GM19467 (cell line): ENCODE measurements around the gene ELOVL2.

Experiments used
- ATAC-seq: cut with Tn5 transposase; IDR thresholded peaks from one replicate; pipeline ENCODE4 v1.9.1; 2021; ENCODE audit warnings: mild to moderate bottlenecking, moderate library complexity; ENCODE audit not compliant: unreplicated experiment

The ELOVL2 gene

DNA sequence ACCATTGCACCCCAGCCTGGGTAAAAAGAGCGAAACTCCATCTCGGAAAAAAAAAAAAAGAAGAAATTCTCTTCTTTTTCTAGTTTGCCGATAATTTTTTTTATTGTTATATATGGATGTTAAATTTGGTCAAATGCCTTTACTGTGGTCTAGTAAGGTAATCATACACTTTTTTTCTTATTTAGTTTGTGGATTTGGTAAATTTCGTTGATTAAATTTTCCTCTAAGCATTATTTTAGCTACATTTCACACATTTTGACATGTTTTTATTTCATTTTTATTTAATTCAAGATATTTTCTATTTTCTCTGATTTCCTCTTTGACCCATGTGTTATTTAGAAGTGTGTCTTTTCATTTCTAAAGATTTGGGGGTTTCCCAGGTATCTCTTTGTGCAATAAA is 18.0 kb upstream of the ELOVL2 start:
- no peak for ATAC-seq

- no peak for ATAC-seq
These were observed 14.3 kb upstream of the ELOVL2 start for GRCh38 chr6:11058406-11058805.

DNA sequence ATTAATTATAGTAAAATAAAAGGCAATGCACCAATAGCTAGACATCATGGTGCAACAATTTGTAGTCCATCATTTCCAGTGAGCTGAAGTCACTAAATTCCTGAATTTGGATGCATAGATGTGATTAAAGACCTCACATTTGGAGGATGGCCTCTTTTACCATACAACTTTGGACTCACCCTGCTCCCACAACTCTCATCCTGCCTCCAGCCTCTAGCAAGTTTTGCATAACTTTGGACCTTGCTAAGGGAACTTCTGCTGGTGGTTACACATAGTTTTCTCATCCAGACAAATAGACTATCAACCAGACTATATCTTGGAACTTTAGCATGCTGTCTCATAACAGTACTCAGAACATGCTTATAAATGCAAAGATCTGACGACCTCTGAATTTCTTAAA is 12.8 kb upstream of the ELOVL2 start:
- no peak for ATAC-seq

- no peak for ATAC-seq
These were observed 11.1 kb upstream of the ELOVL2 start for GRCh38 chr6:11055127-11055627.

- no peak for ATAC-seq
These were observed 10.6 kb upstream of the ELOVL2 start for GRCh38 chr6:11054722-11055121.

GRCh38 chr6:11053307-11053706 is 9.2 kb upstream of the ELOVL2 start:
- no peak for ATAC-seq

DNA sequence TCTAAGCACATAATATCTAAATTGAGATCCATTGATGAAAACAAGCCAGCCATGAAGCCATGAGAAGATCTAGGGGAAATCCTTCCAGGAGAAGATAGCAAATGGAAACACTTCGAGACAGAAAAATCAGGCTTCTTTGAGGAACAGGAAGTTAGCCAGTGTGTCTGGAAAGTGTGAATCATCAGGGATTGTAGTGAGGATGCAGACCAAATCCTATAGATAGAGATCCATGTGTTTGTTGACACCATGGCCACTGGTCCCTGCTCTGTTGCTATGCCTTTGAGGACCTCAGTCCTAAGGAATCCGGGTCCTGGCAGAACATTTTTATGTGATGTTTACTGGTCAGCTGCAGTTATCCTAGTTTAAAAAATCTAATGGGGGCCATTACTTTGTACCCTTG is 6.6 kb upstream of the ELOVL2 start:
- ATAC-seq: no peak

GRCh38 chr6:11044712-11045167 is 635 bp upstream of the ELOVL2 start:
- ATAC-seq: no peak

GRCh38 chr6:11043378-11043960 is 636 bp downstream of the ELOVL2 start:
- ATAC-seq: peak; percentile 16

GRCh38 chr6:11042750-11043377 is 1.2 kb downstream of the ELOVL2 start:
- ATAC-seq: no peak

GRCh38 chr6:11042025-11042749 is 1.9 kb downstream of the ELOVL2 start:
- no peak for ATAC-seq

- ATAC-seq: no peak
These were observed 4.0 kb downstream of the ELOVL2 start for GRCh38 chr6:11040134-11040533.

- ATAC-seq: no peak
These were observed 5.1 kb downstream of the ELOVL2 start for GRCh38 chr6:11039040-11039439.

DNA sequence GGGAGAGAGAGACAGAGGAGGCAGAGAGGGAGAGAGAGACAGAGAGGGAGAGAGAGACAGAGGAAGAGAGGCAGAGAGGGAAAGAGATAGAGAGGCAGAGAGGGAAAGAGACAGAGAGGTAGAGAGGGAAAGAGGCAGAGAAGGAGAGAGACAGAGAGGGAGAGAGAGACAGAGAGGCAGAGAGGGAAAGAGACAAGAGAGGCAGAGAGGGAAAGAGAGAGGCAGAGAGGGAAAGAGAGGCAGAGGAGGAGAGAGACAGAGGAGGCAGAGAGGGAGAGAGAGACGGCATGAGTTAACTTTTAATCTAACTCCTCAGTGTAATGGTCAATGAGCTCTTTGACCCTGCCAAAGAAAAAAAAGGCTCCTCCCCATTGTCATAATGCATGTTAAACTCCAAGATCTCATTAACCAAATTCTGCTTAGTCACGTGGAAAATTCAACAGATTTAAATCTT is 7.1 kb downstream of the ELOVL2 start:
- ATAC-seq: no peak

GRCh38 chr6:11036351-11036740 is 7.8 kb downstream of the ELOVL2 start:
- ATAC-seq: no peak

GRCh38 chr6:11035616-11036350 is 8.3 kb downstream of the ELOVL2 start:
- no peak for ATAC-seq

- ATAC-seq: no peak
These were observed 10.3 kb downstream of the ELOVL2 start for GRCh38 chr6:11033825-11034224.

GRCh38 chr6:11030904-11031303 is 13.2 kb downstream of the ELOVL2 start:
- ATAC-seq: no peak

DNA sequence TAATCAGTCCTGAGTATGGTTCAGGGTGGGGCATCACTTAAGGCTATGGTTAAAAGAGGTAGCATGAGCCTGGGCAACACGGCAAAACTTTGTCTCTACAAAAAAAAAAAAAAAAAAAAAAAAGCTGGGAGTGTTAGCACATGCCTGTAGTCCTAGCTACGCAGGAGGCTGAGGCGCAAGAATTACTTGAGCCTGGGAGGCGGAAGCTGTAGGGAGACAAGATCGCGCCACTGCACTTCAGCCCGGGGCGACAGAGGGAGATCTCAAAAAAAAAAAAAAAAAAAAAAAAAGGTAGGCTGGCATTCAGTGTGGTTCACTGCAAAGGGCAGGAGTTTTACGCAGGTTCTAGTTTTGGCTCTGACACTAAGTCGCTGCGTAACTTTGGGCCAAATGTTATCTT is 15.1 kb downstream of the ELOVL2 start:
- ATAC-seq: no peak

GRCh38 chr6:11027565-11028110 is 16.5 kb downstream of the ELOVL2 start:
- no peak for ATAC-seq
